PC-9 (cell line): ENCODE results near the gene WDR88.

Experiments used
- EZH2 ChIP-seq: fragments of 200-600 bp; sonication (generic); IDR thresholded peaks from 2 replicates; pipeline ENCODE4 v1.8.0; 2017; ENCODE audit warnings: antibody characterized with exemption, low read depth
- TF ChIP-seq, protein P1 (sequence below): fragments of 200-600 bp; sonication (generic); conservative IDR thresholded peaks from 2 replicates; pipeline ENCODE4 v1.6.1; 2017; ENCODE audit warnings: mixed run types, antibody characterized with exemption, mild to moderate bottlenecking, moderate library complexity

DNA sequence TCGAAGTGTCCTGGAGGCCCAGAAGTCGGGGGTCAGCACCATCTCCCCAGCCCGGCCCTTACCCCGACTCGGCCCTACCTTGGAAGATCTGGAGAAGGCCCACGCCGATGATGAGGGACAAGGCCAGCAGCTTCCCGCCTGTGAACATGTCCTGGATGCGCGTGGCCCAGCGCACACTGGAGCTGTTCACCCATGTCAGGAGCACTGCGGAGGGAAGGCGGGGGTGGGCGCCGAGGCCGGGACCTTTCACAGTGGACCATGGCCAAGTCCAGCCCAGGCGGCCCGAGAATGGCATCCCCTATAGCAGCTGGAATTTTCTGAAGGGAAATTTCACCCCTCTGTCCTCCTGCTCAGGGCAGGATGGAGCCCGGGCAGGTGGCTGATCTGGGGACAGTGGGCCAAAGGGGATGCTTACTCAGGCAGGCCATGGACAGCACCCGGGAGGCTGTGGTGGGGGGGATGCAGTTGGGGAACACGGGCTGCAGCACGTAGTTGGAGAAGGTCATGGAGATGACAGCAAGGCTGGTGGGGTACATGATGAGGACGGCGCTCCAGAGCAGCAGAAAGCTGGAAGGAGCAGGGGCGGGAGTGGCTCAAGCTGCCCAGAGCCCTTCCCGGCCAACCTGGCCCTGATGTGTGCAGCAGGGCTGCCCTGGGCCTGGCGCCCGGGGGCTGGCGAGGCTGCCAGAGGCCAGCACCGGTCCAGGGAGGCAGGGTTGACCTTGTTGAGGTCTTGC lies 80.7 kb downstream of the WDR88 start:
- TF ChIP-seq, protein P1, sequence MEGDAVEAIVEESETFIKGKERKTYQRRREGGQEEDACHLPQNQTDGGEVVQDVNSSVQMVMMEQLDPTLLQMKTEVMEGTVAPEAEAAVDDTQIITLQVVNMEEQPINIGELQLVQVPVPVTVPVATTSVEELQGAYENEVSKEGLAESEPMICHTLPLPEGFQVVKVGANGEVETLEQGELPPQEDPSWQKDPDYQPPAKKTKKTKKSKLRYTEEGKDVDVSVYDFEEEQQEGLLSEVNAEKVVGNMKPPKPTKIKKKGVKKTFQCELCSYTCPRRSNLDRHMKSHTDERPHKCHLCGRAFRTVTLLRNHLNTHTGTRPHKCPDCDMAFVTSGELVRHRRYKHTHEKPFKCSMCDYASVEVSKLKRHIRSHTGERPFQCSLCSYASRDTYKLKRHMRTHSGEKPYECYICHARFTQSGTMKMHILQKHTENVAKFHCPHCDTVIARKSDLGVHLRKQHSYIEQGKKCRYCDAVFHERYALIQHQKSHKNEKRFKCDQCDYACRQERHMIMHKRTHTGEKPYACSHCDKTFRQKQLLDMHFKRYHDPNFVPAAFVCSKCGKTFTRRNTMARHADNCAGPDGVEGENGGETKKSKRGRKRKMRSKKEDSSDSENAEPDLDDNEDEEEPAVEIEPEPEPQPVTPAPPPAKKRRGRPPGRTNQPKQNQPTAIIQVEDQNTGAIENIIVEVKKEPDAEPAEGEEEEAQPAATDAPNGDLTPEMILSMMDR = no peak
- TF ChIP-seq EZH2 = no peak
